Superior temporal gyrus (tissue), 1 donor: Measurements from ENCODE around the gene METTL2A.
"Not testable (repeated sequence)": the region's sequence is repeated elsewhere in the genome, so short reads cannot be mapped to it uniquely, and the experiment has no call there.

Experiments used
- DNase-seq: peaks from one replicate; pipeline ENCODE4 v3.0.0-alpha.2; 2016; ENCODE audit errors: extremely low spot score

Gene METTL2A, protein sequence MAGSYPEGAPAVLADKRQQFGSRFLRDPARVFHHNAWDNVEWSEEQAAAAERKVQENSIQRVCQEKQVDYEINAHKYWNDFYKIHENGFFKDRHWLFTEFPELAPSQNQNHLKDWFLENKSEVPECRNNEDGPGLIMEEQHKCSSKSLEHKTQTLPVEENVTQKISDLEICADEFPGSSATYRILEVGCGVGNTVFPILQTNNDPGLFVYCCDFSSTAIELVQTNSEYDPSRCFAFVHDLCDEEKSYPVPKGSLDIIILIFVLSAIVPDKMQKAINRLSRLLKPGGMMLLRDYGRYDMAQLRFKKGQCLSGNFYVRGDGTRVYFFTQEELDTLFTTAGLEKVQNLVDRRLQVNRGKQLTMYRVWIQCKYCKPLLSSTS

GRCh38 chr17:62423647-62424461 lies at the start of gene METTL2A:
METTL2A (plus strand) TSS chr17:62423897; CDS start chr17:62423903, 6 bp downstream.
- DNase-seq: peak; percentile 86

GRCh38 chr17:62380253-62380652 lies 43.4 kb upstream of the METTL2A start, which contains the start of gene EFCAB3:
EFCAB3 (plus strand) TSS chr17:62380553; CDS start chr17:62382980, 2,427 bp downstream.
- DNase-seq: no peak

DNA sequence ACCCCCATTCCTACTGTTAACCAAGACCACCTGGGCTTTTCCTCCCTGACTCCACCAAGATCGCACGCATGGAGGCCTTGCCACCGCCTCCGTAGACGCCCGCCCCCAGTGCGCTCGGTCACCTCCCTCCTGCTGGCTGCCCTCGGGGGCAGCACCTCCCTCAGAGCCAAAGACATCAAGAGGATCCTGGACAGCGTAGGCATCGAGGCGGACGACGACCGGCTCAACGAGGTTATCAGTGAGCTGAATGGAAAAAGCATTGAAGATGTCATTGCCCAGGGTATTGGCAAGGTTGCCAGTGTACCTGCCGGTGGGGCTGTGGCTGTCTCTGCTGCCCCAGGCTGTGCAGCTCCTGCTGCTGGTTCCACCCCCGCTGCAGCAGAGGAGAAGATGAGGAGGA lies 42.1 kb upstream of the METTL2A start:
- no peak for DNase-seq

DNA sequence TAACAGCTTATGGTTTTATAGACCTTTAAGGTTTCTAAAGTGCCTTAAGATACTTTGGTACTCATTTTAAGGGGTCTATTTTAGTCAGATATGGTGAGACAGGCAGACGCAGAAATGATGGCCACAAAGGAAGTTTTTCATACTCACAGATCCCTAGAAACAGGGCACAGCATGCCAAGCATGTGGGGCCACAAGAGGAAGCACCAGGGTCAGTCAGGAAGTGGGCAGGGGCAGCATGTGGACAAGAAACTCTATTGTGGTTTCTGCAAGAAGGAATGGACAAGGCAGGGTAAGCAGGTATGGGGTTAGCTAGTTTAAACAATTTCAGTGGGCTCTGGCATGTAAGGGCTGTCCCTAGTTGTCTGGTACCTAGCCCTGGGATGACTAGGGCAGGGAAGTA lies 34.8 kb upstream of the METTL2A start:
- no peak for DNase-seq

GRCh38 chr17:62392908-62393307 lies 30.8 kb upstream of the METTL2A start:
- no peak for DNase-seq

GRCh38 chr17:62398891-62399290 lies 24.8 kb upstream of the METTL2A start:
- no peak for DNase-seq

GRCh38 chr17:62405451-62405850 lies 18.2 kb upstream of the METTL2A start:
- DNase-seq: no peak

DNA sequence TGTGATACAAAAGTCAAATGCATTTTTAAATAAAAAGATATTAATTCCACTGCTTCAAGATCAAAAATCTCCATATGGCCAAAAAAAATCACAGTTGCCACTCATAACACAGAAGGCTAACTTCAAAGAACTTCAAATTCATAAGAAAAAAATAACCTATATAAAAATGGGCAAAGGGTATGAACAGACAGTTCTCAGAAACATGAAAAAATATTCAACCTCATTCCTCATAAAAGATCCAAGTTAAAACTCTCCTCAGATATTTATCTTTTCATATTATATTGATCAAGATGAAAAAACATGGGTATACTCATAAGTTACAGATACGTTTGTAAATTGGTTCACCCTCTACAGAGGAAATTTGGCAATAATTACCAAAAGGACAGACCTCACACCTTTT lies 10.6 kb upstream of the METTL2A start:
- not testable (repeated sequence) for DNase-seq

DNA sequence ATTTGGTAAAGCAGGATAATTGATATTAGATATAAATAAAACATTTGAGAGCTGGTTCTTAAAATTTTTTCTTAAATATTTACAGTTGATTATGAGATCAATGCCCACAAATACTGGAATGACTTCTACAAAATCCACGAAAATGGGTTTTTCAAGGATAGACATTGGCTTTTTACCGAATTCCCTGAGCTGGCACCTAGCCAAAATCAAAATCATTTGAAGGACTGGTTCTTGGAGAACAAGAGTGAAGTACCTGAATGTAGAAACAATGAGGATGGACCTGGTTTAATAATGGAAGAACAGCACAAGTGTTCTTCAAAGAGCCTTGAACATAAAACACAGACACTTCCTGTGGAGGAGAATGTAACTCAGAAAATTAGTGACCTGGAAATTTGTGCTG lies 2.5 kb downstream of the METTL2A start:
- not testable (repeated sequence) for DNase-seq

- not testable (repeated sequence) for DNase-seq
These were observed 11.6 kb downstream of the METTL2A start for GRCh38 chr17:62435251-62435650.

DNA sequence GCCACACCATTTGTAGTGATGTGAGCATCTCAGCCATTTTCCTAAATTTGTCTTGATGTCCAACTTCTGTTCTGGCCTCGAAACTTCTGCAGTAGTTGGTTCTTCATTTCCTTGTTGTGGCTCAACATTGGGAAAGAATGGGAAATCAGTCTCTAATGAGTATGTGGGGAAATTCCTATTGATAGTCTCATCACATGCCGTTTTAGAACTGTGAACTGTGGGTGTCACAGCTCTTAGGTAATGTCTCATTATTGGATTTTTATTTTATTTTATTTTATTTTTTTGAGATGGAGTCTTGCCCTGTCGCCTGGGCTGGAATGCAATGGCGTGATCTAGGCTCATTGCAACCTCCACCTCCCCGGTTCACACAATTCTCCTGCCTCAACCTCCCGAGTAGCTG lies 17.5 kb downstream of the METTL2A start:
- DNase-seq: not testable (repeated sequence)

DNA sequence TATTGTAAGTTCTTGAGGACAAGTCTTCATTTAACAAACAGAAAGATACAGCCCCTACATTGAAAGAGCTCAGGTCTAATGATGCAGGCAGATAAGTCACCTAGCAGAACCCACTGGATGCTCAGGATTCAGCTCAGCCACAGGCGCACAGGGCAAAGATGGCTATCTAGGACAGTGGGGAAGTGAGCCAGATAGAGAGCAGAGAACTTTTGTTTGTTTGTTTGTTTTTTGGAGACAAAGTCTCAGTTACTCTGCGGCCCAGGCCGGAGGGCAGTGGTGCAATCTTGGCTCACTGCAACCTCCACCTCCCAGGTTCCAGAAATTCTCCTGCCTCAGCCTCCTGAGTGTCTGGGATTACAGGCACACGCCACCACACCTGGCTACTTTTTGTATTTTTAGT lies 20.4 kb downstream of the METTL2A start:
- DNase-seq: no peak

- not testable (repeated sequence) for DNase-seq
These were observed 22.1 kb downstream of the METTL2A start for GRCh38 chr17:62445791-62446190.

- DNase-seq: not testable (repeated sequence)
These were observed 28.5 kb downstream of the METTL2A start for GRCh38 chr17:62452195-62452594.

- not testable (repeated sequence) for DNase-seq
These were observed 29.3 kb downstream of the METTL2A start for GRCh38 chr17:62453041-62453440.

- not testable (repeated sequence) for DNase-seq
These were observed 30.0 kb downstream of the METTL2A start for GRCh38 chr17:62453656-62454055.

DNA sequence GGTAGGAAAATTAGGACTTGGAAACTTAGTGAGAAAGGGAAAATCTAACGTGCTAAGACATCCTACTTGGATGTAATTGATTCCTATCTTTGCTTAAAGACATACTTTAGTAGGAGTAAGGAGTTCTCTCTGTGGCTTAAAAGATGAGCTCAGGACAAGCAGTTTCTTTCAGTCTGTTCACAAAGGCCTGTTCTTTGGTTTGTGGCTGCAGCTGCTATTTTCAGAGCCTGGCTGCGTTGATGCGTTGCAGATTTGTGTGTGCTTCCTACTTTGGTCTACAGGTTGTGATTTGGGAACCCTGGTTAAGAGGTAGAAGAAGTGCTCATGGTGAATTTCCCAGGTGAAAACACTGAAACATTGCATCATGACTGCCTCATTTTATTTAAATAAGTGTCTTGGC lies 30.4 kb downstream of the METTL2A start:
- DNase-seq: peak; percentile 25

GRCh38 chr17:62456016-62456415 lies 32.3 kb downstream of the METTL2A start:
- DNase-seq: no peak

DNA sequence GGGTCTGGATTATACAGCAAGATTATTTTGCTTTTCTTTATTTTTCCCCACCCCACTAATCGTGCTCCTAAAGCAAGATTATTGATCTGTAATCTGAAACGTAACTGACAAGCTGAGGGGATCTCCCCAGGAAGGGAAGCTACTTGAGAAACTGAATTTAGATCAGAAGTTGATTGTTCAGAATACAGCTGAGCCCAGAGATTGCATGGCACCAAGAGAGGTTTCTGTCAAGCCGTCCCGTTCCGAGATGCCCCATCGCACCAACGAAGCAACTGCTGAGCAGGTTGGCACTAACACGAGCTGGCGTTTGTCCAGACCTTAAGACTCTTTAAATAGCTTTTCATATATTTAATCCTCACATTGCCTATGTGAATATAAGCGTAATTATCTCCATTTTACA lies 34.8 kb downstream of the METTL2A start:
- DNase-seq: not testable (repeated sequence)

- not testable (repeated sequence) for DNase-seq
These were observed 40.7 kb downstream of the METTL2A start for GRCh38 chr17:62464422-62464821.

DNA sequence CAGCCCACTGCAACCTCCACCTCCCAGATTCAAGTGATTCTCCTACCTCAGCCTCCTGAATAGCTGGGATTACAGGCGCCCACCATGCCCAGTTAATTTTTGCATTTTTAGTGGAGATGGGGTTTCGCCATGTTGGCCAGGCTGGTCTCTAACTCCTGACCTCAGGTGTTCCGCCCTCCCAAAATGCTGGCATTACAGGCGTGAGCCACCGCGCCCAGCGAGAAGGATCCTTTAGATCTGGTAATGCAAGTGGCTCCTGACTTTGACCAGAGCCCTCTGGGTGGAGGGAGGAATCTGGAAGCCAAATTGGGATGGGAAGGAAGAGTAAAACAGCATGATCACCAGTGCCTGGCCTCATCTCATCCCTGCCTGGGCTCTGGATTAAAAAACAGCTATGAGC lies 41.6 kb downstream of the METTL2A start:
- not testable (repeated sequence) for DNase-seq

GRCh38 chr17:62470666-62471379 lies 47.1 kb downstream of the METTL2A start:
- peak; percentile 36 for DNase-seq
